22Rv1 (cell line): ENCODE data around the gene HOXC10.

Source experiments
- ZFX ChIP-seq: fragments of 450-650 bp; IDR thresholded peaks from 2 replicates; pipeline ENCODE4 v1.6.1; 2017; ENCODE audit warnings: antibody characterized with exemption, borderline replicate concordance
- TF ChIP-seq, protein P1 (sequence below): fragments of 450-650 bp; IDR thresholded peaks from 2 replicates; pipeline ENCODE4 v1.5.1; 2017; ENCODE audit warnings: mild to moderate bottlenecking

DNA sequence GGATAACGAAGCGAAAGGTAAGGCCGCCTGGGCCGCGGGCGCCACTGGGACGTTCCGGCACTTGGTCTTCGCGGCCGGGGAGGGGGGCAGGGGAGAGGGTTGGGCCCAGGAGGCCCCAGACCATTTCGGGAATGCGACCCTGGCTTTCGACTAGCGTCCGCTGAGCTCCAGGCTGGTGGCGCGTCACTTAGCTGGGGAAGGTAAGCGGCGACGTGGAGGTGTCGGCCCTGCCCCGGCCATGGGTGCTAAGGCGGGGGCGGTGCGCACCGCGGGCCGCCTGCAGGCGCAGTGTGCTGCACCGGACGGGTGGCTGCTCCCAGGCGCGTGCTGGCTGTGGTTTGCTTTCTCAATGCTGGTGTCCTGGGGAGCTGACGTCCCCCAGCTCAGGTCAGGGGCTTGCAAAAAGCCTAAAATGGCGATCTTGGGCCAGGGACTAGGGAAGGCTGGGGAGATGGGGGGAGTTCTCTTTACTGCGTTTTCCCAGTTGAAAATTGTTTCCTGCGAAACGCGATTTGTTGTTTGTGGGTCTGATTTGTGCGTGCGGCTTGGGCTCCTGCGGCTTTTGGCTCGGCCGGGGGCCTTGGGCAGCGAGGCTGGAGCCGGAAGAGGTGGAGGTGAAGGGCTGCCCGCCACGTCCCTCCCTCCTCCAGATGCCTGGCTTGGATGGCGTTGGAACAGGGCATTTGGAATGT, 1.2 kb downstream of the HOXC10 start:
- TF ChIP-seq, protein P1, sequence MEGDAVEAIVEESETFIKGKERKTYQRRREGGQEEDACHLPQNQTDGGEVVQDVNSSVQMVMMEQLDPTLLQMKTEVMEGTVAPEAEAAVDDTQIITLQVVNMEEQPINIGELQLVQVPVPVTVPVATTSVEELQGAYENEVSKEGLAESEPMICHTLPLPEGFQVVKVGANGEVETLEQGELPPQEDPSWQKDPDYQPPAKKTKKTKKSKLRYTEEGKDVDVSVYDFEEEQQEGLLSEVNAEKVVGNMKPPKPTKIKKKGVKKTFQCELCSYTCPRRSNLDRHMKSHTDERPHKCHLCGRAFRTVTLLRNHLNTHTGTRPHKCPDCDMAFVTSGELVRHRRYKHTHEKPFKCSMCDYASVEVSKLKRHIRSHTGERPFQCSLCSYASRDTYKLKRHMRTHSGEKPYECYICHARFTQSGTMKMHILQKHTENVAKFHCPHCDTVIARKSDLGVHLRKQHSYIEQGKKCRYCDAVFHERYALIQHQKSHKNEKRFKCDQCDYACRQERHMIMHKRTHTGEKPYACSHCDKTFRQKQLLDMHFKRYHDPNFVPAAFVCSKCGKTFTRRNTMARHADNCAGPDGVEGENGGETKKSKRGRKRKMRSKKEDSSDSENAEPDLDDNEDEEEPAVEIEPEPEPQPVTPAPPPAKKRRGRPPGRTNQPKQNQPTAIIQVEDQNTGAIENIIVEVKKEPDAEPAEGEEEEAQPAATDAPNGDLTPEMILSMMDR = no peak
- no peak for TF ChIP-seq ZFX
